ENCODE measurements around the gene PLEKHH2.

Gene PLEKHH2

DNA sequence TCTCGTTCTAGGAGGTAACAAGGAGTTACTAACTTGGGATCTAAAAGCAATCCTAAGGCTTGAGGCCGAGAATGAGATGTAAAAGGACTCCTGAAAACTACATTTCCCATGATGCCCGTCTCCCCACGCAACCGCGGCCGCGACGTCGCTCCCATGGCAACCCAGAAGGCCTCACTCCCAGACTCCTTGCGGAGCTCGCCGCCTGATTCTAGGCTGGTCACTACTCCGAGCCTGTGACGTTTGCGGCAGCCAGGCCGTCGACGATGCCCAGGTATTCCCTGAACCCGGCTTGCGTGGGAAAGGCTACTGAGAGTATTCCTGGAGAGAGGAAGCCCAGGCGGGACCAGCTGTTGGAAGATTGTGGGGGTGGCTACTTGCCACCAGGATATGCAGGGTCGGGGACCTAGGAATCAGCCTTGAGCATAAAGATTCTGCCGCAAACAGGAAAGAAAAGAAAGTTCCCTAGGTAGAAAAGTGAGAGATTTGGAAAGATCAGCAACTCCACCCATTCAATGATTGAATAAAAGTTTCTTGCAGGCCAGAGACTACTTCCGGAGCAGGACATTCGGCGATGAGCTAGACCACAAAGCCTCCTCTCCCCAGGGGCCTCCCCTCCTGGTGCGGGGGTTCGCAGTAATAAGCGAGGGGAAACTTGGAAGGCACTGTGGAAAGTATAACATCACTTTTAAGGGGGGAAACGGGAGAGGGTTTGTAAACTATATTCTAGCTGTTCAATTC is 137.0 kb downstream of the PLEKHH2 start, which contains the start of gene DYNC2LI1:
Gene DYNC2LI1, plus strand, starts transcription at position 164 of the 738 bp plus-strand sequence. Its CDS starts 100 bp downstream, at position 264.
- peaks cover 5 to 9% (median 7%) of the 10 kb centered on the region in 10 experiments; a peak in 19 of 20 replicates for H3K4me1 ChIP-seq
- H3K4me2 ChIP-seq: peak within 1 kb of the TSS; percentile 79 to 93 (median 86)
- peak within 1 kb of the TSS; percentile 33 to 78 (median 61); a peak in 20 of 22 replicates for H3K27ac ChIP-seq
- H3K4me3 ChIP-seq: peak within 1 kb of the TSS; percentile 61 to 85 (median 76)
- H3K9ac ChIP-seq: peak within 1 kb of the TSS; percentile 63 to 80 (median 78)
- no peak for TF ChIP-seq Cebpa-rat (IDR thresholded peaks at IDR 0.05)
- H3K9me3 ChIP-seq (replicated peaks in 1 of 11): no peaks in the 10 kb centered on the region
- H4K20me1 ChIP-seq: no peaks in the 10 kb centered on the region
- H3K27me3 ChIP-seq: no peaks in the 10 kb centered on the region
- H3K36me3 ChIP-seq: peaks cover 0 to 17% (median 5%) of the 10 kb centered on the region in 11 experiments; a peak in 9 of 22 replicates

DNA sequence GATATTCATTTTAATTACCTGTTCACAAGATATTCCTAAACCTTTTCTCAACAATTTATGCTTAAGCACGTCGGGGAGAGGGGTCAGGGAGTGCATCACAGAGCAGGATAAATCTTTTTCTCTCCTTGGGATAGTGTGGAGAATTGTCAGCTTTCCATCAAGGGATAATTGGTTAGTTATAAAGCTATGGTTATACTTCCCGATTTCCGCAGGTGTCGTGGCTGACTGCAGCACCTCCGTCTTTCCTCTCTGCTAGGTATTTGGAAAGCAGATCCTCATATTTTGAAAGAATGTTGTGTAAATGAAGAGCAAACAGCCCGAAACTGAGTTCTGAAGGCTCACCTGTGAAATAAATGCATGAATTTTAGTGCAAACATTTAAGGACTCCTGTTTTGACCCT is 137.6 kb downstream of the PLEKHH2 start:
- Histone ChIP-seq H3K27ac (peak overlapping the region in 6 of 11 experiments; percentile 49 to 78 (median 62); a peak in 7 of 22 replicates), H3K4me2 (peak overlapping the region; percentile 79 to 93 (median 86)), H3K4me1 (peaks cover 5 to 9% (median 7%) of the 10 kb centered on the region in 10 experiments; a peak in 19 of 20 replicates), H3K9ac (peak overlapping the region; percentile 63 to 80 (median 78)), H4K20me1 (no peaks in the 10 kb centered on the region), H3K9me3 (replicated peaks in 1 of 11) (no peaks in the 10 kb centered on the region), H3K27me3 (no peaks in the 10 kb centered on the region), H3K4me3 (peak overlapping the region; percentile 61 to 85 (median 76)), H3K36me3 (peaks cover 0 to 20% (median 5%) of the 10 kb centered on the region in 11 experiments; a peak in 9 of 22 replicates)
- no peak for TF ChIP-seq Cebpa-rat (IDR thresholded peaks at IDR 0.05)

DNA sequence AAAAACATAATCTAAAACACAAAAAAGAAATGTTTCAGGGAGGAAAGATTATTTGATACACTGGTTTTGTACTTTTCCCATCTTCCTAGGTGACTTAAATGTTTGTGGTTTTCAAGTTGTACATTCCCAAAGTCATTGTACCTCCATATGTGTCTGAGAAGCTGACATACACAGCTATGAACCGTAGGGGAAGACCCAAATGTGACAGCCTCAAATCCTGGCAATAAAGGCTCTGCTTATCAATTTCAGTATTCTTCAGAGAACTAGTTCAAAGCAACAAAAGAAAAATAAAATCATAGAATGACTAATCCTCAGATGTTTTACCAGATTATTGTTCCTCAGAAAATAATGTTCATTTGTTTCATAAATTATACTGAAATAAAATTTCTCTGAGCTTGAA is 139.3 kb downstream of the PLEKHH2 start:
- H3K4me2 ChIP-seq: no peak overlapping the region
- H3K4me3 ChIP-seq: no peak overlapping the region
- no peaks in the 10 kb centered on the region for H4K20me1 ChIP-seq
- TF ChIP-seq Cebpa-rat (IDR thresholded peaks at IDR 0.05): no peak
- H3K27me3 ChIP-seq: no peaks in the 10 kb centered on the region
- no peak overlapping the region for H3K27ac ChIP-seq
- peaks cover 5 to 9% (median 7%) of the 10 kb centered on the region in 10 experiments; a peak in 19 of 20 replicates for H3K4me1 ChIP-seq
- H3K36me3 ChIP-seq: peaks cover 0 to 20% (median 5%) of the 10 kb centered on the region in 11 experiments; a peak in 9 of 22 replicates
- no peaks in the 10 kb centered on the region for H3K9me3 ChIP-seq (replicated peaks in 1 of 11)
- H3K9ac ChIP-seq: no peak overlapping the region

DNA sequence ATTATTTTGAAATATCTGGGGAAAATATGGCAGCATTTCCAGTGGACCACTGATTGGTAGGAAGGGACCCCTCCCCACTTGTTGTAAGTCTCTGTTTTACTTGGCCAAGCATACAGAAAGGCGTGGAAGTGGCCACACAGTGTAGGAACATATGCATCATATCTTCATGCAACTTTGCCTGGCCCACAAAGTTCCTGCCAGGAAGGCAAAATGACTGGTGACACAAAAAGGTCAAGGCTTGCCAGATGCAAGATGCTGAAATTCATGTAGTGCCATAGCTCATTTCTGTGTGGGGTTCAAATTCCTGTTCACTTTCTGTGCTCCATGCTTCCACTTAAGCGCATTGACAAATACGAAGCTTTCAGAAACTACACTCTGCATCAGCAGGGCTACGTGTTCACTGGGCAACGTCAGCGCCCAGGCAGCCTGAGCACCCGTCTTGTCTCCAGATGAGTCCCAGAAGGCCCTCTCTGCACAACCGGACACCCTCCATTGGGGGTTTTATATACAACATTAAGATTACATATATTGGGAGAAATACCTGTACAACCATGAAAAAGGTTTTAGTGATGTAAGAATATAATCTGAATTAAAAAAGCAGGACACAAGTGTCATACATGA is 140.4 kb downstream of the PLEKHH2 start:
- Histone ChIP-seq H3K36me3 (peaks cover 0 to 20% (median 5%) of the 10 kb centered on the region in 11 experiments; a peak in 9 of 22 replicates), H3K27me3 (no peaks in the 10 kb centered on the region), H3K4me1 (peaks cover 5 to 9% (median 7%) of the 10 kb centered on the region in 10 experiments; a peak in 19 of 20 replicates), H3K27ac (no peak overlapping the region), H4K20me1 (no peaks in the 10 kb centered on the region), H3K4me3 (no peak overlapping the region), H3K4me2 (no peak overlapping the region), H3K9me3 (replicated peaks in 1 of 11) (no peaks in the 10 kb centered on the region), H3K9ac (no peak overlapping the region)
- no peak for TF ChIP-seq Cebpa-rat (IDR thresholded peaks at IDR 0.05)

DNA sequence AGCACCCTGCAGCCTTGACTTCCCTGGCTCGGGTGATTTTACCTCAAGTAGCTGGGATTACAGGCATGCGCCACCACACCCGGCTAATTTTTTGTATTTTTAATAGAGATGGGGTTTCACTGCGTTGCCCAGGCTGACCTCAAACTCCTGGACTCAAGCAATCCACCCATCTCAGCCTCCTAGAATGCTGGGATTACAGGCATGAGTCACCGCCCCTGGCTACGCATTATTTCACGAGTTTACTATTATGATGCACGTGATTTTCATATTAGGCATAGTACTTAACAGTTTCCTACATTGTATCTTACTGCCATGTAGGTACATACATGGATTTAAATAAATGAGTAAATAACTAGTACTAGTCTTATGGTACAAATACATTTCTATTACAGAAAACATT is 141.2 kb downstream of the PLEKHH2 start:
- no peak overlapping the region for H3K27ac ChIP-seq
- peaks cover 0 to 20% (median 5%) of the 10 kb centered on the region in 11 experiments; a peak in 9 of 22 replicates for H3K36me3 ChIP-seq
- H3K4me3 ChIP-seq: no peak overlapping the region
- no peaks in the 10 kb centered on the region for H4K20me1 ChIP-seq
- no peaks in the 10 kb centered on the region for H3K9me3 ChIP-seq (replicated peaks in 1 of 11)
- H3K4me2 ChIP-seq: no peak overlapping the region
- peaks cover 5 to 9% (median 7%) of the 10 kb centered on the region in 10 experiments; a peak in 19 of 20 replicates for H3K4me1 ChIP-seq
- TF ChIP-seq Cebpa-rat (IDR thresholded peaks at IDR 0.05): no peak
- no peak overlapping the region for H3K9ac ChIP-seq
- H3K27me3 ChIP-seq: no peaks in the 10 kb centered on the region

DNA sequence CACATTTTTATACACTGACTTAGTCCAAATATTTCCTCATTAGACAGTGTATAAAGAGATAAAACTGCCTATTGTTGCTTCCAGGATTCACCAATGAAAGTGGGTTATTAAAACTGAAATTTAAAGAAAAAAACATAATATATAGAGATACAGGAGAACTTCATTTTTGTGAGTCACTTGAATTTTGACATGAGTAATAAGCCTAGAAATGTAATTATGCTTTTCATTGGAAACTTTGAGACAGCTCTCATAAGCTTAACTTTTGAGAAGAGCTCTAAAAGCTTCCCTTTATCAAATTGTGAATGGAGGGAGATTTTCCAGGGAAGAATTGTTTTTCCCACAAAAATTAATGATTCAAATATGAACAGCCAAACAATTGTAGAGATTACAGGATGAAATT is 150.8 kb downstream of the PLEKHH2 start:
- TF ChIP-seq Cebpa-rat (IDR thresholded peaks at IDR 0.05): no peak
- Histone ChIP-seq H3K36me3 (peaks cover 0 to 32% (median 14%) of the 10 kb centered on the region in 11 experiments; a peak in 14 of 22 replicates), H3K27ac (no peak overlapping the region), H3K4me1 (no peaks in the 10 kb centered on the region), H4K20me1 (no peaks in the 10 kb centered on the region), H3K4me3 (no peak overlapping the region), H3K27me3 (no peaks in the 10 kb centered on the region), H3K4me2 (no peak overlapping the region), H3K9ac (no peak overlapping the region), H3K9me3 (replicated peaks in 1 of 11) (no peaks in the 10 kb centered on the region)

DNA sequence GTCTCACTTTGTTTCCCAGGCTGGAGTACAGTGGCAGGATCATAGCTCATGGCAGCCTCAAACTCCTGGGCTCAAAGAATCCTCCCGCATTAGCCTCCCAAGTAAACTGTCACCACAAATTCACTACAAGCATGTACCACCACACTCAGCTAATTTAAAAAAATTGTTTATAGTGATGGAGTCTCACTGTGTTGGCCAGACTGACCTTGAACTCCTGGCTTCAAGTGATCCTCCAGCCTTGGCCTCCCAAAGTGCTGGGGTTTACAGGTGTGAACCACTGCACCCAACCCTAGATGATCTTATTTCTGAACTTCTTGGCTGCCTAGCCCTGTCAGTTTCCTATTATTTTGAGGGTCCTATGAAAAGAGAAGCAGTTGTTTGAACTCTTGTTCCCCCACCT is 151.6 kb downstream of the PLEKHH2 start:
- H3K36me3 ChIP-seq: peaks cover 0 to 32% (median 14%) of the 10 kb centered on the region in 11 experiments; a peak in 14 of 22 replicates
- H4K20me1 ChIP-seq: no peaks in the 10 kb centered on the region
- no peaks in the 10 kb centered on the region for H3K9me3 ChIP-seq (replicated peaks in 1 of 11)
- H3K4me2 ChIP-seq: no peak overlapping the region
- no peaks in the 10 kb centered on the region for H3K4me1 ChIP-seq
- TF ChIP-seq Cebpa-rat (IDR thresholded peaks at IDR 0.05): no peak
- H3K9ac ChIP-seq: no peak overlapping the region
- no peak overlapping the region for H3K27ac ChIP-seq
- H3K4me3 ChIP-seq: no peak overlapping the region
- no peaks in the 10 kb centered on the region for H3K27me3 ChIP-seq

DNA sequence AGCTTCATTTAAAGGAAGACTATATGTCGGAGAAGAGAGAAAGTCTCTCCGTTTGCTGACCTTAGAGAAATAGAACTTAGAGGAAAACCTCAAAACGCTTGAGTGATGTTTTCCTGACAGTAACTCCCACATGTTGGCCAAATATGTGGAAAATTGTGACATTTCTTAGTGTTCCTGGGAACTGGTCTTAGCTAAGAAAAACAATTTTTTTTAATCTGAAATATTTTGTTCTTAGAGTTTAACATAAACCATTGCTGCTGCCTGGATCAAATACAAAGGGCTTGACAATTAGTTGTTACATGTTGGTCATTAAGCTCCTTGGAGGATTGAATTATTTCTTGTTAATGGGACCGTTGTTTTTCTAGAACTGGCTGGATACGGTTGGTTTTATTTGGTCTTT is 153.1 kb downstream of the PLEKHH2 start:
- Histone ChIP-seq H3K27me3 (no peaks in the 10 kb centered on the region), H3K9ac (no peak overlapping the region), H3K36me3 (peaks cover 0 to 32% (median 13%) of the 10 kb centered on the region in 11 experiments; a peak in 14 of 22 replicates), H4K20me1 (no peaks in the 10 kb centered on the region), H3K4me1 (no peaks in the 10 kb centered on the region), H3K4me2 (no peak overlapping the region), H3K9me3 (replicated peaks in 1 of 11) (no peaks in the 10 kb centered on the region), H3K4me3 (no peak overlapping the region), H3K27ac (no peak overlapping the region)
- TF ChIP-seq Cebpa-rat (IDR thresholded peaks at IDR 0.05): no peak

DNA sequence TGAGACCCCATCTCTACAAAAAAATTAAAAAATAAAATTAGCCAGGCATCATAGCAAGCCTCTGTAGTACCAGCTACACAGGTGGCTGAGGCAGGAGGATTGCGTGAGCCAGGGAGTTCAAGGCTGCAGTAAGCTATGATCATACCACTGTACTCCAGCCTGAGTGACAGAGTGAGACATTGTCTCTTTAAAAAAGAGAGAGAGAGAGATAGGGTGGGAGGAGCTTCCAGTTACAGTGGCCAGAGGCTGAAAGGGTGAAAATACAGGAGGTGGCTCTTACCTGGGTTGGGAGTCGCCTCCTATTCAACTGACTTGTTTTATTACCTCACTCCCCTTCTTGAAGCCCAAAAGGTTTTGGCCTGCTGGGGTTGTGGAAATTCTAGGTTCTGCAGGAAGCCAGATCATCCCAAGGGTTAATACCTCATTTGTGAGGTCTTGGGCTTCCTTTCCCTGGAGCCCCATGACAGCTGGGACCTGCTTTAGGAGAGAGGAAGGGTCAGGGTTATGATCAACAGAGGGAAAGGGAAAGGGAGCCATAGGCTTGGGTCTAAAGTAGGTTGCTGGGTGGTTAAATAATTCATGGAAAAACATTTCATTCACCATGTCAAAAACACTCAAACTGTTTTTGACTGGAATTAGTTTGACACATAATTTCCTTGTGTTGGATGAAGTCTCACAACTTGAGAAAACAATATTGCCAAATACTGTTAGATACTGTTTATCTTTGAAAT is 154.1 kb downstream of the PLEKHH2 start:
- H3K4me3 ChIP-seq: no peak overlapping the region
- no peak overlapping the region for H3K27ac ChIP-seq
- no peaks in the 10 kb centered on the region for H3K27me3 ChIP-seq
- H3K4me2 ChIP-seq: no peak overlapping the region
- TF ChIP-seq Cebpa-rat (IDR thresholded peaks at IDR 0.05): no peak
- no peaks in the 10 kb centered on the region for H3K9me3 ChIP-seq (replicated peaks in 1 of 11)
- H4K20me1 ChIP-seq: no peaks in the 10 kb centered on the region
- H3K4me1 ChIP-seq: no peaks in the 10 kb centered on the region
- no peak overlapping the region for H3K9ac ChIP-seq
- H3K36me3 ChIP-seq: peaks cover 0 to 30% (median 9%) of the 10 kb centered on the region in 11 experiments; a peak in 15 of 22 replicates

All from BLaER1 treated with 17β-estradiol and CSF1 and Interleukin-3, amounts not matched to agents 10 nM and 100 nM (cell line).